IMR-90 (cell line): ENCODE results near the gene STK32A.

ENCODE experiments used
- BHLHE40 ChIP-seq: fragments of 150-350 bp; IDR thresholded peaks from 2 replicates; pipeline ENCODE4 v1.6.1; 2016; ENCODE audit warnings: mild to moderate bottlenecking, low read depth, low read length
- CEBPB ChIP-seq: IDR thresholded peaks from 2 replicates; pipeline ENCODE4 v1.6.1; 2012; ENCODE audit warnings: low read depth, low read length, improper control_type of control experiment
- CTCF ChIP-seq: conservative IDR thresholded peaks from 2 replicates; pipeline ENCODE4 v1.5.1; 2012; ENCODE audit warnings: mild to moderate bottlenecking, low read depth, low read length, improper control_type of control experiment
- ELK1 ChIP-seq: fragments of 150-350 bp; IDR thresholded peaks from 2 replicates; pipeline ENCODE4 v1.6.1; 2016; ENCODE audit warnings: low read depth, mild to moderate bottlenecking, low read length, moderate library complexity, borderline replicate concordance
- MAFK ChIP-seq: IDR thresholded peaks from 2 replicates; pipeline ENCODE4 v1.6.1; 2012; ENCODE audit warnings: low read depth, low read length, improper control_type of control experiment
- NFE2L2 ChIP-seq: fragments of 150-350 bp; IDR thresholded peaks from 2 replicates; pipeline ENCODE4 v1.6.1; 2016; ENCODE audit warnings: low read depth, mild to moderate bottlenecking, low read length
- RAD21 ChIP-seq: IDR thresholded peaks from 2 replicates; pipeline ENCODE4 v1.6.1; 2012; ENCODE audit warnings: low read length, improper control_type of control experiment
- RCOR1 ChIP-seq: IDR thresholded peaks from 2 replicates; pipeline ENCODE4 v1.6.1; 2012; ENCODE audit warnings: mild to moderate bottlenecking, low read length, improper control_type of control experiment; ENCODE audit not compliant: insufficient replicate concordance

- TF ChIP-seq CTCF (no peak), MAFK (no peak), ELK1 (no peak), RAD21 (no peak), RCOR1 (no peak), CEBPB (no peak), NFE2L2 (no peak), BHLHE40 (no peak)
Observed at GRCh38 chr5:147332658-147333057, 97.8 kb downstream of the STK32A start.
